Renal cortex interstitium (tissue), 11 donors: ENCODE measurements around the gene COL15A1. TPM values are rescaled to one million over a fixed set of nuclear protein-coding genes. Genes with fewer than 3 reads are reported as not detected.
A peak's percentile ranks its signal among the peaks of the same experiment; 100 is the strongest.

Experiments used
- DNase-seq, 11 donors: peaks; one replicate each; pipeline ENCODE4 v3.0.0-alpha.2; 2013; ENCODE audit warnings: low read depth in 9 of 11, low spot score in 4 of 11; ENCODE audit errors: extremely low read depth in 1 of 11
- polyA plus RNA-seq, 3 donors: library from polyadenylated mRNA; unstranded; fragments of 120-200 nt; gene quantifications; one replicate each; pipeline ENCODE4 v1.2.1, GENCODE V29; 2013; ENCODE audit not compliant: insufficient read length in 3 of 3

Gene COL15A1
- polyA plus RNA-seq, 3 donors, result 22.2 to 30.3 (median 23.0) TPM

DNA sequence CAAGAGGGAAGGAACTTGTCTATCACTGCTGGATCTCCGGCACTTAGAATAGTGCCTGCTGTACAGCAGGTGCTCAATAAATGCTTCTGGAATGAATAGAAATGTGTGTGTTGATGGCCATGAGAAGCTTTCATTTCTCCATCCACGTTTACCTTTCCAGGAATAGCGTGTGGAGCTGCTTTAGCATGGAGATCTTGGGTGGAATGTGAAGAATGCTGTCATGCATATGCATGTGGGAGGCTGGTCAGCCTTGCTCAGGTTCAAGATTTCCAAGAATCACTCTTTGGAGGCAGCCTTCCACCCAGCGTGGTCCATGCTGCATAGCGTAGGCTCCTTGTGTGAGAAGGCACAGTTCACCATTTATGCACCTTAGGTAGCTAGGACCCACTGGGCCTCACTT is 19.2 kb downstream of the COL15A1 start:
- no peak for DNase-seq

DNA sequence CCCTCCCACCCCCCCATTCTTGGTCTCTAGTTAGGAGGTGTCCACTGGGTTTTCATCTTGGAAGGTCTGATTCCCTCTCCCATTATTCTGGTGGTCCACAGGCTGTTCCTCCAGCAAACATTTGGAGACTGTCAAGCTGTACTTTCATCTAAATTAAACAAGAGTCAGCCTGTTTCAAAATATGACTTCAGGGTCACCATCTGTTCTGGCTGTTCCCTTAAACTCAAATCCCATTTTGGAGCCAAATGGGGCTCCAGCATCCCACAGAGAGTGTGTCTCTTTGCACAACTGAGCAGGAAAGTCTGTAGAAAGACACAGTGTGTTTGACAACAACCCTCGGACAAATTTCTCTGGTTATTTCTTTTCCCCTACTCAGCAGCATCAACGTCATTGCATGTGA is 20.5 kb downstream of the COL15A1 start:
- peak in 5 of 11 donors; percentile 24 to 54 (median 45) for DNase-seq

DNA sequence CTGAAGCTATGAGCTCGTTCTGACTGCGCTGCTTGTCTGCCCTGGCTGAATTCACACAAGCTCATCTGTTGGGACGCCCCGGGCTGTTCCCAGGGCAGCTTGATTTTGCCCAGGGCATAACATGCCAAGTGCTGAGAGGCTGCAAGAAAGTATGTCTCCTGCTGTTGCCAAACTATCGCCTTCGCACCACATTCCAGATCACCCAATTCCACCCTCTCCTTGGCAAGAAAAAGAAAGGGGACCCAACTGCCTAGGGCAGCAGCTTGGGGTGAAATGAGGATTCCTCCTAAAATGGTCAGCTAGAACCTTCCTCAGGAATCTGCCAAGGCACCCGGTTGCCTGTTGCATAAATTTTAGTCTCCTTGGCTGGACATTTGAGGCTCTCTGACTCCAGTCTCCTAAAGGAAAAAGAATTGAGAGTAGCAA is 21.2 kb downstream of the COL15A1 start:
- no peak for DNase-seq

DNA sequence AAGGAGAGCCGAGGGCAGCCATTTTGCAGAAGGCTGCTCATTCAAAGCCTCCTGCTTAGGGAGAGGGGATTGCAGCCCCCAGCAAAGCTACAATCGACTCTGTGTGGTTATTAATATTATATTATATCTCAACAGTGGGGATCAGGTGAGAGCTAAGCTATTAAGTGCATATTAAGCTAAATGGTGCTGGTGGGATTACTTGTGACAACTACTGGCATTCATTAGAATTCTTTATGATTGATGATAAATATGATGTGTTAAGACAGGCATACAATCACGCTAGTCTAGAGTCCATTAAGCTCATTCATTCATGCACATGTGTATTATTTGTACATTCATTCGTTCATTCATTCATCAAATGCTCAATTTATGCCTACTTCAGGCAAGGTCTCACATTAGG is 23.0 kb downstream of the COL15A1 start:
- no peak for DNase-seq

DNA sequence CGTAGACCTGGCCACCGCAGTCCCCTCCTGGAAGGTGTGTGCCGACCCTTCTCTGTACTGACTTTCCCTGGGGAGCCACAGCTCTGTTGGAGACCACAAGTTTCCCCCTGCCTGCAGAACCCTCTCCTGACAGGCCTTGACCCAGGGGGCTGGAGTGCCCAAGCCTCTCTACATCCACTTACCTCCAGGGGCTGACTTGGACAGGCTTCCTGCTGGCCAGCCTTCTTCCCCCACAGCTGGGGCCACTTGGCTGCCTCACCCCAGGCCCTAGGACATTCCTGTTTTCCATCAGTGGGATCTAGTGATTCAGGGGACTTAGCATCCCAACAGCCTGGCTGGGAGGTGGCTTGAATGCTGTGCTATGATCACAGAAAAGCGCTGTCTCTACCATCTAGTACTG is 23.6 kb downstream of the COL15A1 start:
- no peak for DNase-seq

DNA sequence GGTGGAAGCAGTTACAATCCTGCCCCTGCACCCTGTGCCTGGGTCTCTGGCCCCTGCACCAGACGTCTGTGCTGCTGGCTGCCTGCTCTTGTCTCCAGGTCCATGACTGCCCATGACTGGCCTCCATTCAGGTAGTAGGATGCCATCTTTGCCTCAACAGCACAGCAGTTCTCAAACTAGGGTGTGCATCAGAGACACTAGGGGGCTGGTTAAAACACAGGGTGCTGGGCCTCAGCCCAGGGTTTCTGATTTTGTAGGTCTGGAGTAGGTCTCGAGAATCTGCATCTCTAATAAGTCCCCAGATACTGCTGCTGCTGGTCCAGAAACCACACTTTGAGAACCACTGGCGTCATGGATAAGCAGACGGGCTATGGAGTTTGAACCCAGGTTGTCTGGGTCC is 24.0 kb downstream of the COL15A1 start:
- no peak for DNase-seq

DNA sequence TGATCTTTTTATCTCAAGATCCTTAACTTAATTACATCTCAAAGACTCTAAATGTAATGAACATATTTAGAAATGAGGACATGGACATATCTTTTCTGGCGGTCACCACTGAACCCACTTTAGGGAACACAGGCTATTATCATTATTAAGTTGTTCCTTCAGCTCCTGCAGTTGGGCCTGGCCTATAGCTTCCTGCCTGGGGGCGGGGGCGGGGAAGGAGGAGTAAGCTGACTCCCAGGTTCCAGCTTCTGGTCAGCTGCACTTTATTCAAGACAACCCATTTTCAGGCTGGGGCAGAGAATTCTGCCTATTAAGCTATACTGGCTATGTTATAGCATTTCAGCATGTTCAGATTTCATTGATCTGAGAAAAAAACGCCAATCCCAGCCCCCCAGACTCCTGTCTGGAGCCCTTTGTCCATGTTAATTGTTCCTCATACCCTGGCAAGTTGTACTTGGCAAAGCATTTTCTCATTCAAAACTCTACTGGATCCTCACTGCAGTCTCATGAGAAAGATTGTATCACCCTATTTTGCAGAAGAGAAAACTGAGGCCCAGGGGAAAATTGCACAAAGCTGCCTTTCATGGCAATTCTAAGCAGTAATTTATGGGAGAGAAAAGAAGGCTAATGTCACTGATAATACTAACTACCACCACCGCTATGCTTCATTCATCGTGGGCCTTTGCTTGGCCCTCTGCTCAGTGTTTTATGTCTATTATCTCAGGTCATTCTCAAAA is 25.1 kb downstream of the COL15A1 start:
- DNase-seq, result no peak

DNA sequence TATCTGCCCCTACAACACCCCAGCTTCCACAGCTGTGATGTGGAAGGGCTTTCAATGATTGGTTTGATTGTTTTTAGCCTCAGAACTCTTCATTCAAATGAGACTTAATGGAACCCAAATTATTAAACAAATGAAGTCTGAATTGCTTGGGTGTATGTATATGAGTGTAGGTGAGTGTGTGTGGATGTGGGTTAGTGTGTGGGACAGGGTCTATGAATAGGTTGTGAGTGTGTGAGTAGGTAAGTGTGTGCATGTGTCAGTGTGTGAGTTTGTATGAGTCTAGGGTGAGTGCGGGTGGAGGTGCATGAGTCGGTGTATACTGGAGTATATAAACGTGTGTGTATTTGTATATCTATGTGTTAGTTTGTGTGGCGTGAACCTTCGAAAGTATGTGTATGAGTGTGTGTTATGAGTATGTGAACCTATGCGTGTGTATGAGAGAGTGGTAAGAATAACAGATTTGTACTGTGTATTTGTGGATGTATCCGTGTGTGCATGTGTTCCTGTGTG is 26.9 kb downstream of the COL15A1 start:
- DNase-seq, result no peak

DNA sequence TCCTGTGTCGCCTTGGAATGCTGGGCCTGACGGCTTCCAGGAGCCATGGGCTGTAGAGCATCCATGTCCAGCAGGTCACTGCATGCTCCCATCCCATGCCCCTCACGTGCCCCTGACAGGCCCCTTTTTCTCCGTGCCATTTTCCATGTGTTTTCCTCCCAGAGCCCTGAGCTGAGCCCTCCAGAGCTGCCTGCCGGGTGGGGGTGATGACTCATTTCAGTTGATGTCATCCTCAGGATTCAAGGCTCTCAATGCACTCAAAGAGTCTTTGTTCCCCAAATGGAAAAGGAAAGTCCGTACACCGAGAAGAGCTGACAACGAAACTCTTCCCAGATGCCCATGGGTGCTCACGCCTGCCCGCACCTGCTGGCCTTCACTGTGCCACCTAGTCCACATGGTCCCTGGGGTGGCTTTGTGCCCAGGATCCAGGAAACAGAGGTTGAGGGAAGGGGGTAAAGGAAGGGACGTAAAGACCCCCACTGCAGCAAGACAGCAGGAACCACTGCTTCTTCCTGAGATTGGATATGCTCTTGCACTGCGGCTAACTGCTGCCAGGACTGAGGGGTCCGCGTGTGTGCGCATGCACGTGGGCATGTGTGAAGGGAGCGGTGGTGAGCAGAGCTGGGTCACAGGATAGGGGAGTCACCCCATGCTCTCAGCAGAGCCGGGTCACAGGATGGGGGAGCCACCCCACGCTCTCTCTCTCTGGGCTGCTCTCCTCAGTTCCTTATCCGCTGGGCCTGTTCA is 27.6 kb downstream of the COL15A1 start:
- no peak for DNase-seq

DNA sequence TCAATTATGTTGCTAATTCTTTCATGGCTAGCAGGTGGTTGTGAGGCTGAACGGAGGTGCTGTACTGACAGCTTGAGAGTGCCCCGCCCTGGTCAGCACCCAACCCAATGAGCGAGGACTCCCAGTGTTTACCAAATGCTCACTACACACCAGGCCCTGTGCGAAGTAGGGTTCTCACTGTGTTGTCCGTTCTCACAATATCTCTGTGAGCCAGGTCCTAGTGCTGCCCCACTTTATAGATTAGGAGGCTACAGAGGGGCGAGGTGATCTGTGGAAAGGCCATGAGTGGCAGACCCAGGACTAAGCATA is 28.2 kb downstream of the COL15A1 start:
- DNase-seq, result no peak

DNA sequence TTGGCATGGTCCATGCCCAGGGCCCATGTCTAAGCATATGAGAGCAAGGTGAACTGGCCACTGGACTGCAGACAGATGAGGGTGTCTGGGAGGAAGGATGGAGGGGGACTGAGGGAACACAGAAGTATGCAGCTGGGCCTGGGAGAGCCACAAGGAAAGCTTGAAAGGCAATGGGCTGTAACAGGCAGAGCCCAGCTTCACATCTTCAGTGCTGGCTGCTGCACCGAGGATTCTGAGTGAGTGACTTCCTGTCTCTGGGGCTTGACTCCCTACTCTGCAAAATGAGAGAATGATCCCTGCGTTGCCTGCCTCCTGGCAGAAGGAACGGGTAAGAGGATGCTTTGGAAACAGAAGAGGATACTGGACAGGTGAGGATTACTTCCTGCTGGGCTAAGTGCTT is 29.0 kb downstream of the COL15A1 start:
- DNase-seq, result no peak

DNA sequence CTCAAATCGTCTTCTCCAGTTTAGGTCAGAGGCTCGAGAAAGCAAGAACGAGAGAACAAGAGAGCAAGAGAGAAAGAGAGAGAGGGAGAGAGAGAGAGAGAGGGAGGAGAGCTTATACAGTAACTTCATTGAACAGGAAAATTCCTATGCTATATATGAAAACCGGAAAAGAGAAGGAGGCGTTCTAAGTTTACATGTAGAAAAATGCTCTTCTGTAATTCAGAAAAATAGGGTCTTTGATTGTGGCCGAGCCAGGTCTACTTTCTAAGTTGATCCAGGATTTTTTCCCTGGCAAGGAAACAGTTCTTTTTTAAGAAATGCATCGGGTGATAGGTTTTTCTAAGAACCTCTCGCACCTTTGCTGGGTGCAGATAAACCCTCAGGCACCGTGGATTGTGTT is 29.5 kb downstream of the COL15A1 start:
- DNase-seq, result no peak

DNA sequence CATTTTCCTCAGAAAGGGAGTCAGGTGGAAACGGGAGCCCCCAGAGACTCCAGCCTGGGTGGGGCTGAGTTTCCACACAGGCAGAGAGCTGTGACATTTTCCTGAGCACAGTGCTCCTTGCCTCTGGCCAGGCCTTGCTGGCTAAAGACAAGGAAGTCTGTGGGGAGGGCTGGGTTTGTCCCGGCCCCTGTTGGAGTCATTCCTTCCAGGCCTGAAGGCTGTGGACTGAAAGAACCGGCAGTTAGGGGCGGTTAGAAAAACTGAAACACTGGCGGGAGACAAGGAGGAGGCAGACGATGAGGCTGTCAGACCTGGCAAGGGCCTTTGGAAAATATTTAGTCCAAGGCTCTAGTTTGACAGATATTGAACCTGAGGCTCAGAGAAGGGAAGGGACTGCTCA is 29.9 kb downstream of the COL15A1 start:
- DNase-seq, result no peak

DNA sequence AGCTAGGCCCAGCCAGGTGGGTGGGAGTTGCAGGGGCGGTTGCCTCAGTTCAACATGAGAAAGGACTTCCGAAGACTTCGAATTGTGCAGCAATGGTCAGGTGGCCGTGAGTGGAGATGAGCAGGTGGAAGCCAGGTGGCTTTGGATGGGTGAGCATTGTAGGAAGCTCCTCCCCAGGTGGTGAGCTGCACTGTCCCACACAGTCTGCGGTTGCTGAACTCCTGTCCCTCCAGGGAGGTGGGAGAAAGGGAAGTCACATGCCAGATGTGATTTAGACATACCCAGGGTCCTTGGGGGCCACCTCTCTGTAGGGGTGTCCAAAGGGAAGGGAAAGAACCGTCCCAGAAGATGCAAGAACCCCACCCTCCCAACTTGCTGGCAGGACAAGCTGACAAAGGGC is 30.4 kb downstream of the COL15A1 start:
- no peak for DNase-seq

DNA sequence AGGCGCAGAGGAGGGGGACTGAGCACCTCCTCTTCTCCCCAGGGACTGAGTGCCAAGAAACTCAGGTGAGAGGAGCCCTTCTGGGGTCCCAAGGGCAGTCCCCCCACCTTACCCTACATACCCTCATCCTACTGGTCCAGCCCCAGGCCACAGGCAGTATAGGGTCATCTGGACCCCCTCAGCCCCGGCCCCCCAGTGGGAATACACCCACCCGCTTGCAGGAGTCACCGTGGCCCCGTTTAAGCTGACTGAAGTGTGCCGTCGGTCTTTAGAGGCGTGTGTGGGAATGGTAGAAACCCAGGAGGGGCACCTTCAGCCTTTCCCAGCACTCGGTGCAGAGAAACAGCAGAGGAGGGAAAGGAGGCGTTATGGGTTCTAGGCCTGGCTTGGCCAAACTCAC is 30.8 kb downstream of the COL15A1 start:
- no peak for DNase-seq

DNA sequence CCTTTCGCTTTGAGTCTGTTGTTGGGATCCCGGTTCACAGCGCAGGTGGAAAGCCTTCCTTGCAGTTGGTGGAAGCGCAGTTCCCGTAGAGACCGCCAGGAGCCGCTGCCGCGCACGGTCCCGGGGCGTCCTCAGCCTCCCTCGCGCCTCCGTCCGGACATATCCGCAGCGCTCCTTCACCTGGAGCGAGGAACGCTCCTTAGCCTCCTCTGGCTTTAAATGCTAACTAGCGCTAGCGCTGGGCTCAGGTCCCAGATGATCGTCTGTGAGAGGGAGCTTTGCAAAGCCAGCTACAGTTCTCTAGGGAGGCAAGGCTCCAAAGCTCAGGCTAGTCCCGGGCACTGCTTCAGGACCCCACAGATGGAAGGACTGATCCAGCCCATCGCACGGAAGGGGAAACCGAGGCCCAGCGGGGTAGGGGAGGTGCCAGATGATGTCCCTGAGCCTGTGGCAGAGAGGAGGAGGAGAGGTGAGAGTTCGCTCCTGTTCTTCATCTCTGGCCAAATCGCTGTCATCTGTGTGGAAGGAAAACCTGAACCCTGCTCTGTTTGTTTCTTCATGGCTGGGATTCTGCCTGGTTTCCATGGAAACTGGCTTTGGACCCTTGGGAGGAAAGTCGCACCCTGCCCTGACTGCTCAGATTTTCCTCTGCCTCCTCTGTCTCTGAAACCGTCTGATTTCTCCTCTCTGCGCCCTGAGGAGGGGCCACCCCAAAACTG is 31.4 kb downstream of the COL15A1 start:
- peak in 10 of 11 donors; percentile 51 to 76 (median 70) for DNase-seq

DNA sequence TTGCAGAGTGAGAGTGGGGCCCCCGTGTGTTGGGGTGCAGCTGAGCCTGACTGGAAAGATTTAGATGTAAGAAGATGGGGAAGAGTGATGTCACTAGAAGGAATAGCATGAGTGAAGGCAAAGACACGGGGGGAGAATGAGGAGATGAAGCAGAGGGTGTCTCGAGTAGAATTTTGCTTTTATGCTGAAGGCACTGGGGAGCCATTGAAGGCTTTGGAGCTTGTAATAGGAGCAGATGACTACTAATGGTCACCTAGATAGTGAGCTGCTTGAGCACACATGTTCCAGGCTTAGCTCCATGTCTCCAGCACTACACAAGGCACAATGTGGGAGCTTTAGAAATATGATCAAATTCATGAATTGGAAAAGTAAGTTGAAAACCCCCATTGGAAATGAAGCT is 32.1 kb downstream of the COL15A1 start:
- DNase-seq, result no peak

DNA sequence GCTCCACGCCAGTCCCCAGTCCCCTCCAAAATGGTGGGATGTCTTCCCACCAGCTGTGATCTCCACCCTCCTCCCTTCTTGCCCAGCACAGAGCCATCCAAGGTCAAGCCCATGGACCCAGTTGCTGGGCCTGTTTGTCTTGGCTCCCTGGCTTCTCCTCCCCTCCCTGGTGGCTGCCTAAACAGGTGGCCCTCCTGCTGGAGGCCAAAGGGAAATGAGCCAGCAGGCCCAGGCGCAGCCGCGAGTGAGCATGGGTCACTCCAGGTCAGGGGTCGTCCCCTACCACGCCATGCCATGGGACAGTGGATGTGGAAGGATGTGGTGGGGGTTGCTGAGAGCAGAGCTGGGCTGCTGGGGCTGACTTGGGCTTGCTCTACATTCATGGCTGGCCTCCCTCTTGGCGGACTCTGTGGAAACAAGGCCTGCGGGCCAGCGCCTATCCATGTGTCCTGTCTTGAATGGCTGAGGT is 33.6 kb downstream of the COL15A1 start:
- no peak for DNase-seq

DNA sequence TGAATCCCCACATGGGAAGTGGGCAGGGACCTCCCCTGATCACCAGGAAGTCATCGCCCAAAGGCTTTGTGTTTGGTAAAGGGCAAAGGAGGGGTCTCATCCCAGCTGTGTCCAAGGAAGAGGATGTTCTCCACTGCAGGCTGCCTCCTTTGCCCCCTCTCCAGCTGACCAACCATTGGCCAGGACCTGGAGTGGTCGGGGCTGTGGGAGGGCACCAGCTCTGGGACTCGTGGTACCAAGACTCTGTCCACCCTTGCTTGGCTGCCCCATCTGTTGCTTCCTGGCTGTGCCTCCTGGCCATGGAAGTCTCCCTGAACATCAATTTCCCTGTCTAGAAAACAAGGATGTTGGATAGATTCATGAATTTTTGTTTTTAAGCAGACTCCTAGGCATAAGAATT is 34.1 kb downstream of the COL15A1 start:
- no peak for DNase-seq

DNA sequence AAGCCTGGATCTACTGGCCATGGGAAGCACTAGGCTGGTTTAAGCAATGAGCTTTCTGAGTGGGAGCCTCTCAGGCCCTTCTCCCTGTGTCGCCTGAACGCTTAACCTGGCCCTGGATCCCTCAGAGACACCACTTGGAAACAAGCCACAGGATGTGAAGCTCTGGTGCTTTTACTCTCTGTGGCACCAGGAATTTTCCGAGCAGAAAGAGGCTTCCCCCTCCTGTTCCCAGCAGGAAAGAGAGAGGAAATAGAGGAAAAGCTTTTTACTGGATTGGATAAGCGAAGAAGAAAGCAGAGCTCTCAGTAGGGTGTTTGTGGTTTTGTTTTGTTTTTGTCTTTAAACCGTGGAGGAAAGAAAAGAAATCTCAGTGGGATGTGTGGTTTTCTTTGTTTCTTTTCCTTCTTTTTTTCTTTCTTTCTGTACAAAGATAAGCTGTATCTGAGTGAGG is 34.5 kb downstream of the COL15A1 start:
- no peak for DNase-seq
